Measurements from ENCODE around the gene IPO5.
"Not testable (repeated sequence)": the region's sequence is repeated elsewhere in the genome, so short reads cannot be mapped to it uniquely, and the experiment has no call there.

Gene IPO5

GRCh38 chr13:97999653-98000052 lies 46.2 kb downstream of the IPO5 start:
- TF ChIP-seq POLR2A (IDR thresholded peaks at IDR 0.05; ENCODE audit: extremely low read depth, insufficient read length): no peak
- TF ChIP-seq CTCF (IDR thresholded peaks at IDR 0.05; ENCODE audit: low read depth, low read length): no peak
- no peak for TF ChIP-seq MYC (IDR thresholded peaks at IDR 0.05; ENCODE audit: low read depth, low read length)
- TF ChIP-seq MAX (IDR thresholded peaks at IDR 0.05; ENCODE audit: low read depth, low read length): no peak
- no peak for DNase-seq (ENCODE audit: low read depth)
- no peak overlapping the region for H3K4me3 ChIP-seq (ENCODE audit: low read depth, low read length)

- TF ChIP-seq POLR2A (IDR thresholded peaks at IDR 0.05; ENCODE audit: extremely low read depth, insufficient read length): no peak
- no peak for TF ChIP-seq MYC (IDR thresholded peaks at IDR 0.05; ENCODE audit: low read depth, low read length)
- TF ChIP-seq MAX (IDR thresholded peaks at IDR 0.05; ENCODE audit: low read depth, low read length): no peak
- TF ChIP-seq CTCF (IDR thresholded peaks at IDR 0.05; ENCODE audit: low read depth, low read length): no peak
- no peak for DNase-seq (ENCODE audit: low read depth)
- H3K4me3 ChIP-seq (ENCODE audit: low read depth, low read length): no peak overlapping the region
These were observed 50.6 kb downstream of the IPO5 start for GRCh38 chr13:98004107-98004506.

- not testable (repeated sequence) for DNase-seq (ENCODE audit: low read depth); H3K4me3 ChIP-seq (ENCODE audit: low read depth, low read length)
These were observed 51.5 kb downstream of the IPO5 start for GRCh38 chr13:98004997-98005396.

GRCh38 chr13:98007001-98007400 lies 53.5 kb downstream of the IPO5 start:
- TF ChIP-seq CTCF (IDR thresholded peaks at IDR 0.05; ENCODE audit: low read depth, low read length) (no peak), MYC (IDR thresholded peaks at IDR 0.05; ENCODE audit: low read depth, low read length) (no peak), POLR2A (IDR thresholded peaks at IDR 0.05; ENCODE audit: extremely low read depth, insufficient read length) (no peak)
- DNase-seq (ENCODE audit: low read depth): no peak
- no peak overlapping the region for H3K4me3 ChIP-seq (ENCODE audit: low read depth, low read length)

- DNase-seq (ENCODE audit: low read depth): no peak
These were observed 59.8 kb downstream of the IPO5 start for GRCh38 chr13:98013241-98013640.

GRCh38 chr13:98014766-98015165 lies 61.3 kb downstream of the IPO5 start:
- no peak for DNase-seq (ENCODE audit: low read depth)
- H3K4me3 ChIP-seq (ENCODE audit: low read depth, low read length): no peak overlapping the region
- TF ChIP-seq MAX (IDR thresholded peaks at IDR 0.05; ENCODE audit: low read depth, low read length) (no peak), POLR2A (IDR thresholded peaks at IDR 0.05; ENCODE audit: extremely low read depth, insufficient read length) (no peak), MYC (IDR thresholded peaks at IDR 0.05; ENCODE audit: low read depth, low read length) (no peak), CTCF (IDR thresholded peaks at IDR 0.05; ENCODE audit: low read depth, low read length) (no peak)

More at GRCh38 chr13:98013241-98013640, 59.8 kb downstream of the IPO5 start:
- no peak for TF ChIP-seq CTCF (IDR thresholded peaks at IDR 0.05; ENCODE audit: low read depth, low read length)
- TF ChIP-seq POLR2A (IDR thresholded peaks at IDR 0.05; ENCODE audit: extremely low read depth, insufficient read length): no peak
- no peak for TF ChIP-seq MAX (IDR thresholded peaks at IDR 0.05; ENCODE audit: low read depth, low read length)
- TF ChIP-seq MYC (IDR thresholded peaks at IDR 0.05; ENCODE audit: low read depth, low read length): no peak
- H3K4me3 ChIP-seq (ENCODE audit: low read depth, low read length): no peak overlapping the region

All from NB4 (cell line).